Hepatocyte (in vitro differentiated cells): ENCODE data around the gene GLRA1.

Source experiments
- EZH2 ChIP-seq: fragments of 200-600 bp; sonication (generic); IDR thresholded peaks from 2 replicates; pipeline ENCODE4 v1.6.1; 2016; ENCODE audit warnings: antibody characterized with exemption, mild to moderate bottlenecking, borderline replicate concordance
- EZH2phosphoT487 ChIP-seq: fragments of 200-600 bp; sonication (generic); IDR thresholded peaks from one replicate; pipeline ENCODE4 v1.6.1; 2018; ENCODE audit warnings: antibody characterized with exemption, mild to moderate bottlenecking, low read depth, moderate library complexity; ENCODE audit not compliant: unreplicated experiment, severe bottlenecking
- TF ChIP-seq, protein P1 (sequence below): fragments of 200-600 bp; sonication (generic); IDR thresholded peaks from 2 replicates; pipeline ENCODE4 v1.5.1; 2016; ENCODE audit warnings: antibody characterized with exemption, mild to moderate bottlenecking; ENCODE audit not compliant: poor library complexity

DNA sequence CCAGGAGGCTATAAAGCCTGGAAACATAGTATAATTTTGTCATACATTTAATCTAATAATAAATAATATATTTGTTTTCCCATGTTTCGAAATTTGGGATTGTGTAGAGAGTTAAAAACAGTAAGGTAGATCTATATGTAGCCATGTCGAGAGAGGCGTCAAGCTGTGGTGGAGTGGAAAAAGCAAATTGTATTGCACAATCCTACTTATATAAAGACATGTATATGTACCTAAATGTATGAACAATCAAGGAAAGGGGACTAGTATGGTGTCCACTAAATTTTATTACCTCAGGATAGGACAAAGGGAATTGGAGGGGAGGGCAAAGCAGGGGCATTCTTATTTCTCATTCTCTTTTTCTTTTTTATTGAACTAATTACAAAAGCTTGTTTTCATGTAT is 52.0 kb downstream of the GLRA1 start:
- TF ChIP-seq, protein P1, sequence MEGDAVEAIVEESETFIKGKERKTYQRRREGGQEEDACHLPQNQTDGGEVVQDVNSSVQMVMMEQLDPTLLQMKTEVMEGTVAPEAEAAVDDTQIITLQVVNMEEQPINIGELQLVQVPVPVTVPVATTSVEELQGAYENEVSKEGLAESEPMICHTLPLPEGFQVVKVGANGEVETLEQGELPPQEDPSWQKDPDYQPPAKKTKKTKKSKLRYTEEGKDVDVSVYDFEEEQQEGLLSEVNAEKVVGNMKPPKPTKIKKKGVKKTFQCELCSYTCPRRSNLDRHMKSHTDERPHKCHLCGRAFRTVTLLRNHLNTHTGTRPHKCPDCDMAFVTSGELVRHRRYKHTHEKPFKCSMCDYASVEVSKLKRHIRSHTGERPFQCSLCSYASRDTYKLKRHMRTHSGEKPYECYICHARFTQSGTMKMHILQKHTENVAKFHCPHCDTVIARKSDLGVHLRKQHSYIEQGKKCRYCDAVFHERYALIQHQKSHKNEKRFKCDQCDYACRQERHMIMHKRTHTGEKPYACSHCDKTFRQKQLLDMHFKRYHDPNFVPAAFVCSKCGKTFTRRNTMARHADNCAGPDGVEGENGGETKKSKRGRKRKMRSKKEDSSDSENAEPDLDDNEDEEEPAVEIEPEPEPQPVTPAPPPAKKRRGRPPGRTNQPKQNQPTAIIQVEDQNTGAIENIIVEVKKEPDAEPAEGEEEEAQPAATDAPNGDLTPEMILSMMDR = no peak
- TF ChIP-seq EZH2phosphoT487 (no peak), EZH2 (no peak)
